Measurements from ENCODE around the gene RPS15A. TPM values are rescaled to one million over a fixed set of nuclear protein-coding genes. Genes with fewer than 3 reads are reported as not detected.

The RPS15A gene
- total RNA-seq, 1 donor from 2014 or later, result 1,036 TPM

DNA sequence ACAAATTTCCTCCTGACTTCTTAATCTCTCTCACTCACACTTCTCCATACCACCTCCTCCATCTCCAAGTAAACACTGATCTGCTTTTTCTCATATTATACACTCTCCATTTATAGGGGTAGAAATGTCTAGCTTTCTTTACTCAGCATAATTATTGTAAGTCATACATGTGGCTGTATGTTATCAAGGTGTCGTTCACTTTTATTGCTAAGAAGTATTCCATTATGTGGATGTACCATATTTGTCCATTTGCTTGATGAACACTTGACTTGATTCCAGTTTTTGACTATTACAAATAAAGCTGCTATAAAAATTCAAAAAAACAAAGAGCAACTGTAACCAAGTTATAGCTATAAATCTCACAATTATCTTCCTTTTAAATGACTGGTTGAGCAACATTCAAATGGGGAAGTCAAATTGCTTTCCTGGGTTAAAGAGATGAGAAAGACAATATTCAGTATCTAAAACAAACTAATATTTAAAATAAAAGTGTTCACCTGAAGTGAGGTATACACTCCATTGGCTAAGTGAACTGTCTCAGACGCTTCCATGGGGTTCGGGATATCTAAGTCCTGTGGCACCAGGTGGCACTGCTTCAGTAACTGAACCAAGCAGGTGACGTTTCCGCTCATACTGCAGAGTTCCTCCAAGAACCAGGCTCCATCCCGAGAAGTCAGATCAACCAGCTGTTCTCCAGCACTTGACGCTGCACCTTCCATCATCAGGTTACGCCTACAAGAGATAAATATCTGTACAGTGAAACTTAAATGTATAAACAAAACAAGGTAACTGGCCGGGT, 43.8 kb upstream of the RPS15A start:
- H3K4me1 Mint-ChIP-seq (ENCODE audit: low read depth, unreplicated experiment), result no peaks in the 10 kb centered on the region
- H3K27me3 Mint-ChIP-seq (ENCODE audit: low read depth, unreplicated experiment), result no peaks in the 10 kb centered on the region
- Histone ChIP-seq H3K27ac (ENCODE audit: low read depth, low read length) (no peak overlapping the region), H3K4me3 (ENCODE audit: insufficient read depth, low read depth, low read length) (no peak overlapping the region), H3K27me3 (ENCODE audit: insufficient read depth, low read length) (no peaks in the 10 kb centered on the region), H4K20me1 (ENCODE audit: insufficient read depth, low read length) (no peaks in the 10 kb centered on the region), H3K36me3 (ENCODE audit: insufficient read depth, low read length) (peaks cover 77% of the 10 kb centered on the region), H3K9ac (ENCODE audit: low read length) (no peak overlapping the region), H3K4me1 (ENCODE audit: insufficient read depth, low read length) (no peaks in the 10 kb centered on the region), H3K9me3 (ENCODE audit: insufficient read depth, low read depth, low read length) (no peaks in the 10 kb centered on the region), H3K4me2 (ENCODE audit: low read length) (no peak overlapping the region), H2AFZ (ENCODE audit: low read depth, low read length) (no peak overlapping the region), H3K79me2 (ENCODE audit: insufficient read depth, low read length) (no peaks in the 10 kb centered on the region)
- peaks cover 16% of the 10 kb centered on the region for H3K36me3 Mint-ChIP-seq (ENCODE audit: low read depth, unreplicated experiment)
- no peak overlapping the region for H3K4me3 Mint-ChIP-seq (ENCODE audit: unreplicated experiment)
- DNase-seq (ENCODE audit: low read depth), result no peak
- no peaks in the 10 kb centered on the region for H3K9me3 Mint-ChIP-seq (ENCODE audit: unreplicated experiment)
- FAIRE-seq, result no peak
- no peak overlapping the region for H3K27ac Mint-ChIP-seq (ENCODE audit: unreplicated experiment)
- TF ChIP-seq, protein P1, sequence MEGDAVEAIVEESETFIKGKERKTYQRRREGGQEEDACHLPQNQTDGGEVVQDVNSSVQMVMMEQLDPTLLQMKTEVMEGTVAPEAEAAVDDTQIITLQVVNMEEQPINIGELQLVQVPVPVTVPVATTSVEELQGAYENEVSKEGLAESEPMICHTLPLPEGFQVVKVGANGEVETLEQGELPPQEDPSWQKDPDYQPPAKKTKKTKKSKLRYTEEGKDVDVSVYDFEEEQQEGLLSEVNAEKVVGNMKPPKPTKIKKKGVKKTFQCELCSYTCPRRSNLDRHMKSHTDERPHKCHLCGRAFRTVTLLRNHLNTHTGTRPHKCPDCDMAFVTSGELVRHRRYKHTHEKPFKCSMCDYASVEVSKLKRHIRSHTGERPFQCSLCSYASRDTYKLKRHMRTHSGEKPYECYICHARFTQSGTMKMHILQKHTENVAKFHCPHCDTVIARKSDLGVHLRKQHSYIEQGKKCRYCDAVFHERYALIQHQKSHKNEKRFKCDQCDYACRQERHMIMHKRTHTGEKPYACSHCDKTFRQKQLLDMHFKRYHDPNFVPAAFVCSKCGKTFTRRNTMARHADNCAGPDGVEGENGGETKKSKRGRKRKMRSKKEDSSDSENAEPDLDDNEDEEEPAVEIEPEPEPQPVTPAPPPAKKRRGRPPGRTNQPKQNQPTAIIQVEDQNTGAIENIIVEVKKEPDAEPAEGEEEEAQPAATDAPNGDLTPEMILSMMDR (IDR thresholded peaks at IDR 0.05; ENCODE audit: insufficient read depth, low read depth, low read length), result no peak
- no peak for TF ChIP-seq EZH2 (IDR thresholded peaks at IDR 0.05; ENCODE audit: insufficient read depth, low read length)

DNA sequence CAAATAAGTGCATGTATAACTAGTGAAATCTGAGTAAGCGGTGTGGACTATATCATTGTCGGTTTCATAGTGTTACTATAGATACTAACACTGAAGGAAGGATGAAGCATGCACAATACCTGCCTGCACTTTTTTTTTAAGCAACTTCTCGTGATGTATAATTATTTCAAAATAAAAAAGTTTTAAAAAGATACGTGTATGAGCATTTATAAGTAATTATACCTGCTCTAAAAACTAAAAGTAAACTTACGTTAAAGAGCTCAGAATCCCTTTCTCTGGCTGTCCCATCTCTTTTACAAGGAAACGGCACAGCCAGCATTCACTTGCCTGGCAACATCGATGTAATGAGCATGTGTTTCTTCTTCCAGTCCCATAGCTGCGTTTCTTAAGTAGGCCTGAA, 42.5 kb upstream of the RPS15A start:
- Mint-ChIP-seq H3K27ac (ENCODE audit: unreplicated experiment) (no peak overlapping the region), H3K4me1 (ENCODE audit: low read depth, unreplicated experiment) (no peaks in the 10 kb centered on the region), H3K27me3 (ENCODE audit: low read depth, unreplicated experiment) (no peaks in the 10 kb centered on the region), H3K36me3 (ENCODE audit: low read depth, unreplicated experiment) (peaks cover 20% of the 10 kb centered on the region), H3K4me3 (ENCODE audit: unreplicated experiment) (no peak overlapping the region), H3K9me3 (ENCODE audit: unreplicated experiment) (no peaks in the 10 kb centered on the region)
- H3K4me3 ChIP-seq (ENCODE audit: insufficient read depth, low read depth, low read length), result no peak overlapping the region
- peaks cover 76% of the 10 kb centered on the region for H3K36me3 ChIP-seq (ENCODE audit: insufficient read depth, low read length)
- no peak overlapping the region for H3K4me2 ChIP-seq (ENCODE audit: low read length)
- H2AFZ ChIP-seq (ENCODE audit: low read depth, low read length), result no peak overlapping the region
- H3K79me2 ChIP-seq (ENCODE audit: insufficient read depth, low read length), result no peaks in the 10 kb centered on the region
- no peak for TF ChIP-seq EZH2 (IDR thresholded peaks at IDR 0.05; ENCODE audit: insufficient read depth, low read length)
- TF ChIP-seq, protein P1 (IDR thresholded peaks at IDR 0.05; ENCODE audit: insufficient read depth, low read depth, low read length), result no peak
- FAIRE-seq (no peak), DNase-seq (ENCODE audit: low read depth) (no peak)
- H3K9ac ChIP-seq (ENCODE audit: low read length), result no peak overlapping the region
- no peaks in the 10 kb centered on the region for H3K4me1 ChIP-seq (ENCODE audit: insufficient read depth, low read length)
- no peaks in the 10 kb centered on the region for H3K27me3 ChIP-seq (ENCODE audit: insufficient read depth, low read length)
- H3K9me3 ChIP-seq (ENCODE audit: insufficient read depth, low read depth, low read length), result no peaks in the 10 kb centered on the region
- H3K27ac ChIP-seq (ENCODE audit: low read depth, low read length), result no peak overlapping the region
- no peaks in the 10 kb centered on the region for H4K20me1 ChIP-seq (ENCODE audit: insufficient read depth, low read length)

DNA sequence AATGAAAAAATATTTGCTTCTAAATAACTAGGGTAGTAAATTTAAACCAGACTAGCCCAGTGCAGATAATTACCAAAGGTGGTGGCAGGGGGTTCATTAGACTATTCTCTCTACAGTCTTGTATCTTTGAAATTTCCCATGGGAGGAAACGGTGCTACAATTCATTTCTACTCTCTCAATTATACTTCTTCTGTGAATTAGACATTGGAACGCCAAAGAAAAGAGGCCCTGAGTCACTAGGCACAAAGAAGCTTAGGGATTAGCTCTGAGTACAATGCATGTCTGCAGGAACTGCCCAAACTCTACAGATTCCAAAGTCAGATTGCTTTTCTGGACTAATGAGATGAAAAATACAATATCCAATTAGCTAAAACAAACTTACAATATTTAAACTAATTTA, 41.9 kb upstream of the RPS15A start:
- DNase-seq (ENCODE audit: low read depth), result no peak
- H3K4me3 Mint-ChIP-seq (ENCODE audit: unreplicated experiment), result no peak overlapping the region
- H3K27ac Mint-ChIP-seq (ENCODE audit: unreplicated experiment), result no peak overlapping the region

More for the DNA sequence above, 41.9 kb upstream of the RPS15A start:
- no peaks in the 10 kb centered on the region for H3K4me1 Mint-ChIP-seq (ENCODE audit: low read depth, unreplicated experiment)
- Histone ChIP-seq H3K9ac (ENCODE audit: low read length) (no peak overlapping the region), H3K4me1 (ENCODE audit: insufficient read depth, low read length) (no peaks in the 10 kb centered on the region), H3K4me3 (ENCODE audit: insufficient read depth, low read depth, low read length) (no peak overlapping the region), H3K79me2 (ENCODE audit: insufficient read depth, low read length) (no peaks in the 10 kb centered on the region), H4K20me1 (ENCODE audit: insufficient read depth, low read length) (no peaks in the 10 kb centered on the region), H3K9me3 (ENCODE audit: insufficient read depth, low read depth, low read length) (no peaks in the 10 kb centered on the region), H3K36me3 (ENCODE audit: insufficient read depth, low read length) (peaks cover 71% of the 10 kb centered on the region), H3K4me2 (ENCODE audit: low read length) (no peak overlapping the region), H3K27ac (ENCODE audit: low read depth, low read length) (no peak overlapping the region), H3K27me3 (ENCODE audit: insufficient read depth, low read length) (no peaks in the 10 kb centered on the region), H2AFZ (ENCODE audit: low read depth, low read length) (no peak overlapping the region)
- no peaks in the 10 kb centered on the region for H3K9me3 Mint-ChIP-seq (ENCODE audit: unreplicated experiment)
- peaks cover 15% of the 10 kb centered on the region for H3K36me3 Mint-ChIP-seq (ENCODE audit: low read depth, unreplicated experiment)
- no peak for TF ChIP-seq EZH2 (IDR thresholded peaks at IDR 0.05; ENCODE audit: insufficient read depth, low read length)
- TF ChIP-seq, protein P1 (IDR thresholded peaks at IDR 0.05; ENCODE audit: insufficient read depth, low read depth, low read length), result no peak
- no peak for FAIRE-seq
- no peaks in the 10 kb centered on the region for H3K27me3 Mint-ChIP-seq (ENCODE audit: low read depth, unreplicated experiment)

Data from astrocyte (in vitro differentiated cells and primary cell).